ENCODE results near the gene PRKCH.

DNA sequence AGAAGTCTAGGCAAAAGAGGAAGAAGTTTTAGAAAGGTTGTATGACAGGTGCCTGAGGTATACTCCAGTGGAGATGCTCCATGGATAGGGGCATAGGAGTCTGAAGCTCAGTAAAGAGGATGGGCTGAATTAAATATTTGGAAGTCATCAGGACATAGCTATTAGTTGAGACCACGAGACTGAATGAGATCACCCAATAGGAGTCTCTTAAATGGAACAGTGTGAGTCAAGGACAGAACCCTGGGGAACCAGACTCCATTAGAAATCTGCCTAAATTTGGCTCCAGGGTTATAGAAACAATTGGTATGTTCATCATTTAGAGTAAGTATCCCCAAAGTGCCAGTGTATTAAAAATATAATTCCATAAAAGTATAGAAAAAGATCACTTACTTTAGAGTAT lies 172.6 kb downstream of the PRKCH start:
- TF ChIP-seq, protein P1, sequence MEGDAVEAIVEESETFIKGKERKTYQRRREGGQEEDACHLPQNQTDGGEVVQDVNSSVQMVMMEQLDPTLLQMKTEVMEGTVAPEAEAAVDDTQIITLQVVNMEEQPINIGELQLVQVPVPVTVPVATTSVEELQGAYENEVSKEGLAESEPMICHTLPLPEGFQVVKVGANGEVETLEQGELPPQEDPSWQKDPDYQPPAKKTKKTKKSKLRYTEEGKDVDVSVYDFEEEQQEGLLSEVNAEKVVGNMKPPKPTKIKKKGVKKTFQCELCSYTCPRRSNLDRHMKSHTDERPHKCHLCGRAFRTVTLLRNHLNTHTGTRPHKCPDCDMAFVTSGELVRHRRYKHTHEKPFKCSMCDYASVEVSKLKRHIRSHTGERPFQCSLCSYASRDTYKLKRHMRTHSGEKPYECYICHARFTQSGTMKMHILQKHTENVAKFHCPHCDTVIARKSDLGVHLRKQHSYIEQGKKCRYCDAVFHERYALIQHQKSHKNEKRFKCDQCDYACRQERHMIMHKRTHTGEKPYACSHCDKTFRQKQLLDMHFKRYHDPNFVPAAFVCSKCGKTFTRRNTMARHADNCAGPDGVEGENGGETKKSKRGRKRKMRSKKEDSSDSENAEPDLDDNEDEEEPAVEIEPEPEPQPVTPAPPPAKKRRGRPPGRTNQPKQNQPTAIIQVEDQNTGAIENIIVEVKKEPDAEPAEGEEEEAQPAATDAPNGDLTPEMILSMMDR (IDR thresholded peaks at IDR 0.05; ENCODE audit: insufficient read depth, low read length, poor library complexity, severe bottlenecking), result no peak
- TF ChIP-seq EZH2phosphoT487 (conservative IDR thresholded peaks at IDR 0.05; ENCODE audit: low read length), result no peak

Measured in SU-DHL-6 (cell line).